ENCODE data around the gene PTPRT. TPM values are rescaled to one million over a fixed set of nuclear protein-coding genes. Genes with fewer than 3 reads are reported as not detected.

Gene PTPRT
- total RNA-seq, 4 donors from 2014 or later, result 0.72 to 2.5 (median 1.4) TPM

DNA sequence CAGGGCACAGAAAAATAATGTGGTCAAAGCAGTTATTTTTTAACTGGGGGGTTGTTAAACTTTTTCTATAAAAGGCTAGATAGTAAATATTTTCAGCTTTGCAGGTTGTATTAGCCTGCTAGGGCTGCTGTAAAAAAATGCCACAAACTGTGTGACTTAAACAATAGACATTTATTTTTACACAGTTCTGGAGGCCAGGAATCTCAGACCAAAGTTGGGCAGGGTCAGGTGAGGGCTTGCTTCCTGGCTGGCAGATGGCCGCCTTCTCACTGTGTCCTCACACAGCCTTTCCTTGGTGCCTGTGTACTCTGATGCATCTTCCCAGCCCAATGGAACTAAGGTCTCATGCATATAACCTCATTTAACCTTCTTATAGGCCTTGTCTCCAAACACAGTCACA is 294.7 kb downstream of the PTPRT start:
- WGBS, result 43% methylated on average over 1 of the region's 1 CpG
- DNase-seq (ENCODE audit: low spot score in 2 of 2), result no peak
- no peaks in the 10 kb centered on the region for H3K27me3 ChIP-seq
- no peak overlapping the region for H3K27ac ChIP-seq
- no peaks in the 10 kb centered on the region for H3K36me3 ChIP-seq
- no peaks in the 10 kb centered on the region for H3K9me3 ChIP-seq
- H3K4me3 ChIP-seq, result no peak overlapping the region
- no peaks in the 10 kb centered on the region for H3K4me1 ChIP-seq
- TF ChIP-seq POLR2A (IDR thresholded peaks at IDR 0.05) (no peak), EP300 (IDR thresholded peaks at IDR 0.05) (no peak), POLR2AphosphoS5 (IDR thresholded peaks at IDR 0.05) (no peak)
- TF ChIP-seq, protein P1, sequence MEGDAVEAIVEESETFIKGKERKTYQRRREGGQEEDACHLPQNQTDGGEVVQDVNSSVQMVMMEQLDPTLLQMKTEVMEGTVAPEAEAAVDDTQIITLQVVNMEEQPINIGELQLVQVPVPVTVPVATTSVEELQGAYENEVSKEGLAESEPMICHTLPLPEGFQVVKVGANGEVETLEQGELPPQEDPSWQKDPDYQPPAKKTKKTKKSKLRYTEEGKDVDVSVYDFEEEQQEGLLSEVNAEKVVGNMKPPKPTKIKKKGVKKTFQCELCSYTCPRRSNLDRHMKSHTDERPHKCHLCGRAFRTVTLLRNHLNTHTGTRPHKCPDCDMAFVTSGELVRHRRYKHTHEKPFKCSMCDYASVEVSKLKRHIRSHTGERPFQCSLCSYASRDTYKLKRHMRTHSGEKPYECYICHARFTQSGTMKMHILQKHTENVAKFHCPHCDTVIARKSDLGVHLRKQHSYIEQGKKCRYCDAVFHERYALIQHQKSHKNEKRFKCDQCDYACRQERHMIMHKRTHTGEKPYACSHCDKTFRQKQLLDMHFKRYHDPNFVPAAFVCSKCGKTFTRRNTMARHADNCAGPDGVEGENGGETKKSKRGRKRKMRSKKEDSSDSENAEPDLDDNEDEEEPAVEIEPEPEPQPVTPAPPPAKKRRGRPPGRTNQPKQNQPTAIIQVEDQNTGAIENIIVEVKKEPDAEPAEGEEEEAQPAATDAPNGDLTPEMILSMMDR (IDR thresholded peaks at IDR 0.05), result no peak

DNA sequence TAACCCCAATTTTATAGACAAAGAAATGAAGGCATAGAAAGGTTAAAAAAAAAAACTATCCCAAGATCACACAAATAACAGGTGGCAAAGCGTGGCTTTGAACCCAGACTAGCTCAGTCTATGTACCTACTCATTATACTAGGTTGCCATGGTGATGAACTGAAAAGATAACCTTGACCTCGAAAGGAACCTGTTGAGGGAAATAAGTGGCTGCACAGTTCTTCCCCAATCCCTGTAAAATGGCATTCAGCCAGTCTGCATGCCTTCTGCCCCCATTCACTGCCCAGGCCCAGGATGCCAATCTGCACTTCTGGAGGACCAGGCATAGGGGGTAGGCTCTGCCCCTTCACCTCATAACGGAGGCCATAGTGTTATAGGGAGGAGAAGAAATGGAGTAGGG is 295.2 kb downstream of the PTPRT start:
- Histone ChIP-seq H3K4me3 (no peak overlapping the region), H3K27me3 (no peaks in the 10 kb centered on the region), H3K27ac (no peak overlapping the region), H3K9me3 (no peaks in the 10 kb centered on the region), H3K36me3 (no peaks in the 10 kb centered on the region), H3K4me1 (no peaks in the 10 kb centered on the region)
- TF ChIP-seq POLR2A (IDR thresholded peaks at IDR 0.05), result no peak
- TF ChIP-seq, protein P1 (IDR thresholded peaks at IDR 0.05), result no peak
- no peak for TF ChIP-seq EP300 (IDR thresholded peaks at IDR 0.05)
- no peak for TF ChIP-seq POLR2AphosphoS5 (IDR thresholded peaks at IDR 0.05)
- 66% methylated on average over 3 of the region's 3 CpGs for WGBS
- no peak for DNase-seq (ENCODE audit: low spot score in 2 of 2)

DNA sequence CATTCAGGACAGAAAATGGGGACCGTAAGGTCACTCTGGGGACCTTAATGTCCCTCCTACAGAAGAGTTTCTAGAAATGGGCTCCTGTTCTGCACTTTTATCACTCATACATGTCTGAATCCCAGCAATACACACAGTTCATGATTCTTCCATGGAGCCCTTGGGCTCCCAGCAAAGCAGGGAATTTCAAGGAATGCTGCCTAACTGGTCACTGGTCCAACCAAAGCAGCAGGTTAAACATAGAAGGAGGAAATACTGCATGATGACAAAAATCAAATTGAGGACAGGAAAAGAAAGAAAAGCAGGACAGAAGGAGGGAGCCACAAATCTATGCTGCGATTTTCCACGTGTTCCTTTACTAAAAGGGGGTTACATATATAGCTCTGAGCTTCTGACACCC is 300.2 kb downstream of the PTPRT start:
- no peaks in the 10 kb centered on the region for H3K27me3 ChIP-seq
- no peak overlapping the region for H3K4me3 ChIP-seq
- DNase-seq (ENCODE audit: low spot score in 2 of 2), result no peak
- H3K4me1 ChIP-seq, result no peaks in the 10 kb centered on the region
- TF ChIP-seq, protein P1 (IDR thresholded peaks at IDR 0.05), result no peak
- TF ChIP-seq POLR2AphosphoS5 (IDR thresholded peaks at IDR 0.05) (no peak), POLR2A (IDR thresholded peaks at IDR 0.05) (no peak), EP300 (IDR thresholded peaks at IDR 0.05) (no peak)
- WGBS, result 74% methylated on average over 3 of the region's 3 CpGs
- H3K27ac ChIP-seq, result no peak overlapping the region
- H3K36me3 ChIP-seq, result no peaks in the 10 kb centered on the region
- H3K9me3 ChIP-seq, result no peaks in the 10 kb centered on the region

DNA sequence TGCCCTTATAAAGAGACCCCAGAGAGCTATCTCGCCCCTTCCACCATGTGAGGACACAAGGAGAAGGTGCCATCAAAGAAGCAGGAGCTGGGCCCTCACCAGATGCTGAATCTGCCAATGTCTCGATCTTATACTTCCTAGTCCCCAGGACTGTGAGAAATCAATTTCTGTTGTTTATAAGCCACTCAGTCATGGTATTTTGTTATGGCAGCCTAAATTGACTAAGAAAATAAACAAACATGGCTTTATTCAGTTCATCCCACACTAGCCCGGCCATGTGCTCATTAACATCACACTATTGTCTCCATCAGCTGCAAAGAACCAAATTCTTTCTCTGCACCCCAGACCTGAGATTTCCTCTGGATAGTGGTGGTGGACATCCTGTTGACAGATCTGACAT is 302.4 kb downstream of the PTPRT start:
- Histone ChIP-seq H3K9me3 (no peaks in the 10 kb centered on the region), H3K27me3 (no peaks in the 10 kb centered on the region), H3K4me1 (no peaks in the 10 kb centered on the region), H3K36me3 (no peaks in the 10 kb centered on the region), H3K27ac (no peak overlapping the region), H3K4me3 (no peak overlapping the region)
- TF ChIP-seq POLR2AphosphoS5 (IDR thresholded peaks at IDR 0.05) (no peak), EP300 (IDR thresholded peaks at IDR 0.05) (no peak)
- TF ChIP-seq, protein P1 (IDR thresholded peaks at IDR 0.05), result no peak
- DNase-seq (ENCODE audit: low spot score in 2 of 2), result no peak
- WGBS, result 98% methylated on average over 3 of the region's 3 CpGs

DNA sequence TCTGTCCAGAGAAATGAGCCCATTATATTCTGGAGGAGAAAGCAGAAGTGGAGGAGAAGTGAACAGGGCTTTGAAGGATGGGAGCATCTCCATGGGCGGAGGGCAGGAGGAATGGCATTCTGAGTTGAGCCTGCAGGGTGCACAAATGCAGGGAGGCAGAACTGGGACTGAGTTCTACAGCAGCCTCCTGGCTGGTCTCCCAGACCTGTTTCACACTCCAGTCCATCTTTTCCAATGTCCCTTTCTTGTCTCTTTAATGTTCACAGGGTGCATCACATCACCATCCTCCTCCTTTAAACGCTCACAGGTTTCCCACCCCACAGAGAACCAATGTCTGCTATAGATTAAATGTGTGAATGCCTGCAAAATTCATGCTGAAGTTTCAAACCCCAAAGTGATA is 302.9 kb downstream of the PTPRT start:
- DNase-seq (ENCODE audit: low spot score in 2 of 2), result no peak
- 81% methylated on average over 2 of the region's 2 CpGs for WGBS
- H3K36me3 ChIP-seq, result no peaks in the 10 kb centered on the region
- H3K27ac ChIP-seq, result no peak overlapping the region
- H3K27me3 ChIP-seq, result no peaks in the 10 kb centered on the region
- no peak for TF ChIP-seq EP300 (IDR thresholded peaks at IDR 0.05)
- TF ChIP-seq POLR2A (IDR thresholded peaks at IDR 0.05), result no peak
- TF ChIP-seq, protein P1 (IDR thresholded peaks at IDR 0.05), result no peak
- no peak for TF ChIP-seq POLR2AphosphoS5 (IDR thresholded peaks at IDR 0.05)
- H3K4me3 ChIP-seq, result no peak overlapping the region
- H3K9me3 ChIP-seq, result no peaks in the 10 kb centered on the region
- no peaks in the 10 kb centered on the region for H3K4me1 ChIP-seq

Data from suprapubic skin (tissue), 4 donors.